Liver (tissue), 9 donors: ENCODE measurements around the gene HOXC10. TPM values are rescaled to one million over a fixed set of nuclear protein-coding genes. Genes with fewer than 3 reads are reported as not detected.

Source experiments
- DNase-seq: peaks from one replicate; pipeline ENCODE4 v3.0.0-alpha.2; 2017; ENCODE audit warnings: low spot score
- H3K27ac ChIP-seq, 2 donors: one replicate each; pipeline ENCODE4 v1.7.0; 2013; ENCODE audit warnings: inconsistent platforms in 2 of 2, low read length in 2 of 2, control low read depth in 1 of 2, low read depth in 1 of 2, mild to moderate bottlenecking in 1 of 2
- H3K27me3 ChIP-seq, 4 donors: one replicate each; pipeline versions ENCODE4 v1.6.1 to v1.7.0; 2013; ENCODE audit warnings: low read length in 3 of 4, inconsistent platforms in 1 of 4, mild to moderate bottlenecking in 1 of 4, moderate library complexity in 1 of 4; ENCODE audit not compliant: control insufficient read depth in 4 of 4, insufficient read depth in 4 of 4
- H3K36me3 ChIP-seq, 4 donors: one replicate each; pipeline versions ENCODE4 v1.6.1 to v1.7.0; 2013; ENCODE audit warnings: low read length in 3 of 4, mild to moderate bottlenecking in 3 of 4, low read depth in 1 of 4, moderate library complexity in 1 of 4; ENCODE audit not compliant: control insufficient read depth in 4 of 4, insufficient read depth in 3 of 4
- H3K4me1 ChIP-seq, 4 donors: one replicate each; pipeline versions ENCODE4 v1.6.1 to v1.7.0; 2013; ENCODE audit warnings: low read length in 3 of 4, mild to moderate bottlenecking in 3 of 4, moderate library complexity in 1 of 4; ENCODE audit not compliant: control insufficient read depth in 4 of 4, insufficient read depth in 4 of 4
- H3K4me3 ChIP-seq, 3 donors: one replicate each; pipeline versions ENCODE4 v1.6.1 to v1.7.0; 2013; ENCODE audit warnings: low read length in 3 of 3, control low read depth in 1 of 3, low read depth in 1 of 3, mild to moderate bottlenecking in 1 of 3
- H3K9ac ChIP-seq, 2 donors: one replicate each; pipeline ENCODE4 v1.7.0; 2013; ENCODE audit warnings: low read length in 2 of 2, mild to moderate bottlenecking in 2 of 2, moderate library complexity in 2 of 2, control low read depth in 1 of 2, low read depth in 1 of 2
- H3K9me3 ChIP-seq, 4 donors: one replicate each; pipeline versions ENCODE4 v1.6.1 to v1.7.0; 2013; ENCODE audit warnings: low read length in 3 of 4; ENCODE audit not compliant: control insufficient read depth in 4 of 4
- EGR1 ChIP-seq, 2 donors: IDR thresholded peaks; 2 replicates each; pipeline ENCODE4 v1.6.1; 2016 to 2018; ENCODE audit warnings: antibody characterized with exemption in 2 of 2, low read depth in 2 of 2
- FOXA1 ChIP-seq: IDR thresholded peaks from 2 replicates; pipeline ENCODE4 v1.6.1; 2016; ENCODE audit warnings: antibody characterized with exemption
- FOXA2 ChIP-seq: IDR thresholded peaks from 2 replicates; pipeline ENCODE4 v1.6.1; 2016; ENCODE audit warnings: antibody characterized with exemption
- GABPA ChIP-seq, 2 donors: IDR thresholded peaks in 1 of 2; conservative IDR thresholded peaks in 1 of 2; 2 replicates each; pipeline ENCODE4 v1.6.1; 2016; ENCODE audit warnings: antibody characterized with exemption in 2 of 2, mild to moderate bottlenecking in 1 of 2, moderate library complexity in 1 of 2
- HNF4A ChIP-seq, 2 donors: conservative IDR thresholded peaks; 2 replicates each; pipeline ENCODE4 v1.6.1; 2016; ENCODE audit warnings: antibody characterized with exemption in 2 of 2, mild to moderate bottlenecking in 2 of 2
- JUND ChIP-seq, 2 donors: IDR thresholded peaks; 2 replicates each; pipeline ENCODE4 v1.6.1; 2016; ENCODE audit warnings: antibody characterized with exemption in 2 of 2
- NR2F2 ChIP-seq: IDR thresholded peaks from 2 replicates; pipeline ENCODE4 v1.6.1; 2016; ENCODE audit warnings: antibody characterized with exemption
- RAD21 ChIP-seq, 2 donors: IDR thresholded peaks; 2 replicates each; pipeline ENCODE4 v1.6.1; 2016; ENCODE audit warnings: antibody characterized with exemption in 2 of 2, mild to moderate bottlenecking in 2 of 2
- RXRA ChIP-seq, 2 donors: IDR thresholded peaks; 2 replicates each; pipeline ENCODE4 v1.6.1; 2017 to 2018; ENCODE audit warnings: antibody characterized with exemption in 2 of 2, mild to moderate bottlenecking in 1 of 2
- YY1 ChIP-seq: IDR thresholded peaks from 2 replicates; pipeline ENCODE4 v1.6.1; 2016; ENCODE audit warnings: antibody characterized with exemption, mild to moderate bottlenecking
- WGBS: extraction: QIAGEN DNeasy Blood & Tissue Kit; methylation state at CpG from one replicate; pipeline ENCODE4 v1.1.7; 2013; 5-methylcytosine and 5-hydroxymethylcytosine counted together
- polyA plus RNA-seq, 2 donors: library from polyadenylated mRNA; stranded (reverse) in 1 of 2; unstranded in 1 of 2; fragments of 200-250 nt in 1 of 2; fragments of >200 nt in 1 of 2; fragmentation: Nextera tagmentation in 1 of 2; extraction: Ambion mirVana in 1 of 2; gene quantifications; one replicate each; pipeline versions ENCODE4 v1.2.1 to v1.2.3, GENCODE V29; 2013 to 2015
- total RNA-seq, 2 donors: library from RNA; depleted of rRNA; stranded (reverse); fragments of >200 nt; gene quantifications; one replicate each; pipeline ENCODE4 v1.2.3, GENCODE V29; 2014
- TF ChIP-seq, protein P1 (sequence below): fragments of 150-350 bp; IDR thresholded peaks from 2 replicates; pipeline ENCODE4 v1.5.1; 2017; ENCODE audit warnings: improper control_type of control experiment, low read depth, low read length; ENCODE audit not compliant: missing input control
- TF ChIP-seq, protein P2 (sequence below): IDR thresholded peaks from 2 replicates; pipeline ENCODE4 v1.6.1; 2016; ENCODE audit warnings: antibody characterized with exemption
- TF ChIP-seq, protein P3 (sequence below): IDR thresholded peaks from 2 replicates; pipeline ENCODE4 v1.6.1; 2016; ENCODE audit warnings: antibody characterized with exemption
- donor health status: healthy.
- donor health status: healthy.
- donor health status: healthy.
- donor health status: healthy.
- donor health status: healthy.

The HOXC10 gene
- total and polyA plus RNA-seq, 4 donors, result not detected

DNA sequence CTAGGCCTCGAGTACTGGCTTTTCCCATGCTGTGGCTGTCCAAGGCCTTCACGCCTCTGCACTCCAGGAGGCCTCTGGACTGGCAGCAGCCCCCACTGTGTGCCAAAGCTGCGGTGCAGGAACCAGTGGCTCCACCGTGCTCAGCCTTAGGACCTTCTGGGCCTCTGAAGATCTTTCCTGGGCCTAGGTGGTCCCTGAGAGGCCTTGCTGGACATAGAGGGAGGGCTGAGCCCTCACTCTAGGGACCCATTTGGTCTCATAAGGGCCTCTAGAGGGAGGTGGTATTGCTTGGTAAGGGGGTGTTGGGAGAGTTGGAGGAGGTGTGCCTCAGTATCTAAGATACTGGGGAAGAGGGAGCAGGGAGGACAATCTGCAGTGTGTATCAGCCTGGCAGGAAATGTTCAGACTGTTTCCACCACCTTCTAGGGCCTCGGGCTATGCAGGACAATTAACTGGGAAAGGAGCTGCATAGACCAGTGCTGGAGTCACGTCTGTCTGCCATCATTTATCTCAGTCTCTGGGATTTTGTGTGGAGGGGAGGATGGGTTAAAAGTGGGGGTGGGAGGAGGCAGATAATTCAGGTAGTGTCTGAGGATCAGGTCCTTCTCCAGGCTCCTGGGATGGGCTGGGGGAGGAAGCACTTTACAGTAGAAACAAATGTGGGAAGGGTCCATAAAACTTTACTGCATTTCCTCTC lies 50.8 kb downstream of the HOXC10 start:
- no peak for DNase-seq
- no peak overlapping the region for H3K27ac ChIP-seq
- 72% methylated on average over 6 of the region's 6 CpGs for WGBS
- no peaks in the 10 kb centered on the region for H3K36me3 ChIP-seq
- no peak overlapping the region for H3K4me3 ChIP-seq
- TF ChIP-seq, protein P1, sequence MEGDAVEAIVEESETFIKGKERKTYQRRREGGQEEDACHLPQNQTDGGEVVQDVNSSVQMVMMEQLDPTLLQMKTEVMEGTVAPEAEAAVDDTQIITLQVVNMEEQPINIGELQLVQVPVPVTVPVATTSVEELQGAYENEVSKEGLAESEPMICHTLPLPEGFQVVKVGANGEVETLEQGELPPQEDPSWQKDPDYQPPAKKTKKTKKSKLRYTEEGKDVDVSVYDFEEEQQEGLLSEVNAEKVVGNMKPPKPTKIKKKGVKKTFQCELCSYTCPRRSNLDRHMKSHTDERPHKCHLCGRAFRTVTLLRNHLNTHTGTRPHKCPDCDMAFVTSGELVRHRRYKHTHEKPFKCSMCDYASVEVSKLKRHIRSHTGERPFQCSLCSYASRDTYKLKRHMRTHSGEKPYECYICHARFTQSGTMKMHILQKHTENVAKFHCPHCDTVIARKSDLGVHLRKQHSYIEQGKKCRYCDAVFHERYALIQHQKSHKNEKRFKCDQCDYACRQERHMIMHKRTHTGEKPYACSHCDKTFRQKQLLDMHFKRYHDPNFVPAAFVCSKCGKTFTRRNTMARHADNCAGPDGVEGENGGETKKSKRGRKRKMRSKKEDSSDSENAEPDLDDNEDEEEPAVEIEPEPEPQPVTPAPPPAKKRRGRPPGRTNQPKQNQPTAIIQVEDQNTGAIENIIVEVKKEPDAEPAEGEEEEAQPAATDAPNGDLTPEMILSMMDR, result no peak
- TF ChIP-seq, protein P2, sequence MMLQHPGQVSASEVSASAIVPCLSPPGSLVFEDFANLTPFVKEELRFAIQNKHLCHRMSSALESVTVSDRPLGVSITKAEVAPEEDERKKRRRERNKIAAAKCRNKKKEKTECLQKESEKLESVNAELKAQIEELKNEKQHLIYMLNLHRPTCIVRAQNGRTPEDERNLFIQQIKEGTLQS, result no peak
- TF ChIP-seq FOXA1, result no peak
- TF ChIP-seq HNF4A (conservative IDR thresholded peaks at IDR 0.05), result no peak
- no peak for TF ChIP-seq EGR1 (IDR thresholded peaks at IDR 0.05; ENCODE audit: low read depth in 2 of 2)
- TF ChIP-seq FOXA2, result no peak
- peaks cover 0 to 14% (median 2%) of the 10 kb centered on the region in 4 donors for H3K4me1 ChIP-seq
- peaks cover 0 to 3% (median 0%) of the 10 kb centered on the region in 4 donors for H3K9me3 ChIP-seq
- H3K27me3 ChIP-seq, result peaks cover 8 to 37% (median 14%) of the 10 kb centered on the region in 4 donors
- H3K9ac ChIP-seq, result no peak overlapping the region

DNA sequence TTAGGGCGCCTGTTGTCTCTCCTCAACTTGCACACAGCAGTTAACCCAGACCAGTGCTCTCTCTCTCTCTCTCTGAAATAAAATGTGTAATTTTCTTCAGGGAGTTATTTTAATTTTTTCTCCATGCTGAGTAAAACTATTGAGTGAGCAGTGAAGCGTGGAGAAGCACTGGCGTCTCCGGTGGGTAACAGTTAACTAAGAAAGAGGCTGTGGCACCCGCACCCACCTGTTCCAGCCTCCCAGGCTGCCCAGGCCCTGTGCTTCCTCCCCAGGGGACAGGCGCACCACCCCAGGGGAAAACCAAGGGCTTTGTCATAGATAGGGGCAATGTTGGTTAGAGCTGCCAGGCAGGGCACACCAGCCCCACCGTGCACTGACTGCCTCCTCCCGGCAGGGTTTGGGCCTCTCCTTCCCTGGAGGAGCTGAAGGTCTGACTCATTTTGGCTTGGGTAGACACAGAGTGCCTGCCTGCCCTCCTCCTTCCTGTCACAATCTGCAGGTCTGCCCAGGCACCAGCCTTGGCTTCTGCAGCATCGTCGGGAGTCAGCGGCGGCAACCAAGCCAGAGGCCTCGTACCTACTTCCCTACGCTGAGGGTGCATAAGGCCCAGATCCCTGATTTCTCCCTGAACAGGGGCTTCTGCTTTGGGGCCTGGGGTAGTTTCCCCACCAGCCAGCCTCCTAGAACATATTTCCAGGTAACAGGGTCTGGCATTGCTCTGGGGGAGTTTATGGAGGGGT lies 51.8 kb downstream of the HOXC10 start:
- no peak for TF ChIP-seq EGR1 (IDR thresholded peaks at IDR 0.05; ENCODE audit: low read depth in 2 of 2)
- TF ChIP-seq YY1, result no peak
- TF ChIP-seq HNF4A (conservative IDR thresholded peaks at IDR 0.05), result no peak
- TF ChIP-seq, protein P3, sequence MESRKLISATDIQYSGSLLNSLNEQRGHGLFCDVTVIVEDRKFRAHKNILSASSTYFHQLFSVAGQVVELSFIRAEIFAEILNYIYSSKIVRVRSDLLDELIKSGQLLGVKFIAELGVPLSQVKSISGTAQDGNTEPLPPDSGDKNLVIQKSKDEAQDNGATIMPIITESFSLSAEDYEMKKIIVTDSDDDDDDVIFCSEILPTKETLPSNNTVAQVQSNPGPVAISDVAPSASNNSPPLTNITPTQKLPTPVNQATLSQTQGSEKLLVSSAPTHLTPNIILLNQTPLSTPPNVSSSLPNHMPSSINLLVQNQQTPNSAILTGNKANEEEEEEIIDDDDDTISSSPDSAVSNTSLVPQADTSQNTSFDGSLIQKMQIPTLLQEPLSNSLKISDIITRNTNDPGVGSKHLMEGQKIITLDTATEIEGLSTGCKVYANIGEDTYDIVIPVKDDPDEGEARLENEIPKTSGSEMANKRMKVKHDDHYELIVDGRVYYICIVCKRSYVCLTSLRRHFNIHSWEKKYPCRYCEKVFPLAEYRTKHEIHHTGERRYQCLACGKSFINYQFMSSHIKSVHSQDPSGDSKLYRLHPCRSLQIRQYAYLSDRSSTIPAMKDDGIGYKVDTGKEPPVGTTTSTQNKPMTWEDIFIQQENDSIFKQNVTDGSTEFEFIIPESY, result no peak
- TF ChIP-seq JUND (IDR thresholded peaks at IDR 0.05), result no peak
- no peak for TF ChIP-seq RXRA (IDR thresholded peaks at IDR 0.05)
- no peak for TF ChIP-seq NR2F2
- no peak for TF ChIP-seq RAD21 (IDR thresholded peaks at IDR 0.05)
- TF ChIP-seq, protein P2, result no peak
- no peak for TF ChIP-seq GABPA (IDR thresholded peaks at IDR 0.05 in 1 of 2, conservative IDR thresholded peaks at IDR 0.05 in 1 of 2)
- no peak for TF ChIP-seq FOXA2
- 43% methylated on average over 14 of the region's 14 CpGs for WGBS
- no peak overlapping the region for H3K27ac ChIP-seq
- DNase-seq, result no peak
- no peak overlapping the region for H3K9ac ChIP-seq
- H3K9me3 ChIP-seq, result peaks cover 0 to 3% (median 0%) of the 10 kb centered on the region in 4 donors
- H3K36me3 ChIP-seq, result no peaks in the 10 kb centered on the region
- peaks cover 0 to 9% (median 0%) of the 10 kb centered on the region in 4 donors for H3K4me1 ChIP-seq
- H3K4me3 ChIP-seq, result no peak overlapping the region
- peaks cover 8 to 43% (median 12%) of the 10 kb centered on the region in 4 donors for H3K27me3 ChIP-seq
